GM19035 (cell line): ENCODE results near the gene NIPAL3.
"Not testable (repeated sequence)": the region's sequence is repeated elsewhere in the genome, so short reads cannot be mapped to it uniquely, and the experiment has no call there.

Source experiments
- ATAC-seq: cut with Tn5 transposase; IDR thresholded peaks from one replicate; pipeline ENCODE4 v1.9.1; 2021; ENCODE audit not compliant: unreplicated experiment

The NIPAL3 gene

DNA sequence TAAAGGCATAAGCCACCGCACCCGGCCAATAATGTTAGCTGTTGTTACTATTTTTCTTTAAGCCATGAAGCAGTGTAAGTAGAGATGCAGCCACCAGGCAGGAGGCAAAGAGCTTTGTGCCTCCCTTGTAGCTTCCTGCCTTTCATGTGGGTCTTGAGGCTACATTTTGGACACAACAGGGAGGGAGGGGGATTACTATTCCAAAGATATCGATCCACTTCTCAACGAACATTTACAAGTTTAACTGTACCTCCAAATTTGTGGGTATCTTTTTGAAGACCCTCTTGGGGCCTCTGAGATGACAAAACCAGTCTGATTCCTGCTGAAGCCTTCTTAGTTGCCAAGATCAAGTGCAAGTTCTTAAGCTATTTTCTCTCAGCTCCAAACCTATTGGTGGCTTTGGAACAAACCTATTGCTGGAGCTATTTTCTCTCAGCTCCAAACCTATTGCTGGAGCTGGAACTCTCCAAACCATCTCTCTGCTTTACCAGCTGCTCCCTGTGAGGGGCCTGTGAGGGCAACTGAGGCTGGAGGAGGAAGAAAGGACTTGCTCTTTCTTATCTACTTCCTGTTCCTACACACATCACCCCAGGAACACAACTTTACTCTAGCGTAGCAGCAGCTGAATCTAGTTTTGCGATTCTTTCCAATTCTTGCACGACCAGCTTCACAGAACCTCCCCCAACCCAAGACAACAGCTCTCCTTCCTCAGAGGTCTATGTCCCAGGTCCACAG is 70.9 kb downstream of the NIPAL3 start:
- ATAC-seq: no peak

DNA sequence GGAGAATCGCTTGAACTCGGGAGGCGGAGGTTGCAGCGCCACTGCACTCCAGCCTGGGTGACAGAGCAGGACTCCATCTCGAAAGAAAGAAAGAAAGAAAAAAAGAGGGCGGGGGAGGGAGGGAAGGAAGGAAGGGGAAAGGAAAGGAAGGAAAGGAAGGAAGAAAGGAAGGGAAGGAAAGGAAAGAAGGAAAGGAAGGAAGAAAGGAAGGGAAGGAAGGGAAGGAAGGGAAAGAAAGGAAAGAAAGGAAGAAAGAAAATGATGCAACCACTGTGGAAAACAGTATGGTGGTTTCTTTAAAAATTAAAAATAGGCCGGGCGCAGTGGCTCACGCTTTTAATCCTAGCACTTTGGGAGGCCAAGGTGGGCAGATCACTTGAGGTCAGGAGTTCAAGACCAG is 71.9 kb downstream of the NIPAL3 start:
- no peak for ATAC-seq

- not testable (repeated sequence) for ATAC-seq
Observed at GRCh38 chr1:24488159-24488558, 72.6 kb downstream of the NIPAL3 start.

DNA sequence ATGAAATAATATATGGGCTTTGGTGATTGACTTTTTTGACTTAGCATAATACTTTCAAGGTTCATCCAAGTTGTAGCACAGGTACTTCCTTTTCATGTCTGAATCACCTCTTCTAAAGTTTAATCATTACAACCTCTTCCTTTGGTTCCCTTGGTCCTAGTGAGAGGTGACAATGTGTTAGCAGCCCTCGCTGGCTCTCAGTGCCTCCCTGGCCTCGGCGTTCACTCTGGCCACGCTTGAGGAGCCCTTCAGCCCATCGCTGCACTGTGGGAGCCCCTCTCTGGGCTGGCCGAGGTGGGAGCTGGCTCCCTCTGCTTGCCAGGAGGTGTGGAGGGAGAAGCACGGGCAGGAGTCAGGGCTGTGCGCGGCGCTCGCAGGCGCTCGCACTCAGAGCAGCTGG is 74.1 kb downstream of the NIPAL3 start:
- ATAC-seq: no peak

GRCh38 chr1:24490101-24490781 is 74.6 kb downstream of the NIPAL3 start:
- ATAC-seq: no peak

GRCh38 chr1:24491577-24492360 is 76.2 kb downstream of the NIPAL3 start:
- no peak for ATAC-seq

GRCh38 chr1:24492935-24493334 is 77.3 kb downstream of the NIPAL3 start:
- ATAC-seq: not testable (repeated sequence)

GRCh38 chr1:24493785-24494184 is 78.2 kb downstream of the NIPAL3 start:
- ATAC-seq: no peak

GRCh38 chr1:24498589-24498988 is 83.0 kb downstream of the NIPAL3 start:
- no peak for ATAC-seq

- ATAC-seq: no peak
Observed at GRCh38 chr1:24500448-24501048, 84.9 kb downstream of the NIPAL3 start.

- no peak for ATAC-seq
Observed at GRCh38 chr1:24501371-24502064, 85.9 kb downstream of the NIPAL3 start.

GRCh38 chr1:24502065-24502708 is 86.6 kb downstream of the NIPAL3 start:
- peak; percentile 37 for ATAC-seq

- peak; percentile 73 for ATAC-seq
Observed at GRCh38 chr1:24502709-24503058, 87.1 kb downstream of the NIPAL3 start, which contains the start of gene RCAN3. Gene RCAN3, plus strand, starts transcription at chr1:24502836. Its CDS starts 11,537 bp downstream, at chr1:24514373.

DNA sequence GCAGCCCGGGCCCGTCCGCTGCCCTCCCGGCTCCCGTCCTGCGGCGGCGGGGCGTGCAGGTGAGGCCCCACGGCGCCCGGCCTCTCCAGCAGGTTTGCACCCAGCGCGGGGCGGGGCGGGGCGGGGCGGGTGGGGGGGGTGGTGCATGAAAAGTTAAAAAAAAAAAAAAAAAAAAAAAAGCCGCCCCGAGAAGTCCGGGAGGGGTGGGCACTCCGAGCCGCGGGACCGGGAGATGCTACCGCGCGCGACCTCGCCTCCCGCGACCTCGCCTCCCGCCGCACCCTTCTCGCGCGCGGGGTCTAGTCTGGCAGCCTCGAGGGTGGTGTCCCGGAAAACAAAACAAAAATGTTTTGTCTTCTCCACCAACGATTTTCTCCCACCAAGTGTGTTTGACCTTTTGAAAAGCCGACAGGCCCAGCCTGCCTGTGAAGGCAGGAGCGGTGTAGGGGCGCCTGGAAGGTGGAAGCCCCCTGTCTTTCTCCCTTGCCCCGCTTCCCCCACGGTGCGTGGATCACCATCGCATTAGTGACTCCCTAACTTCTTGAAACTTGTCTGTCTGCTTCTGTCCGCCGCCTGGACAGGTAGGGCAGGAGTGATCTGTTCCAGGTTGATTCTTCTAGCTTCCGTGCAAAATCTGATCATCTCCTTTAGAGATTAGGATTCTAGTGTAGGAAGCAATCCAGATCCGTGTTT is 87.6 kb downstream of the NIPAL3 start:
- no peak for ATAC-seq

DNA sequence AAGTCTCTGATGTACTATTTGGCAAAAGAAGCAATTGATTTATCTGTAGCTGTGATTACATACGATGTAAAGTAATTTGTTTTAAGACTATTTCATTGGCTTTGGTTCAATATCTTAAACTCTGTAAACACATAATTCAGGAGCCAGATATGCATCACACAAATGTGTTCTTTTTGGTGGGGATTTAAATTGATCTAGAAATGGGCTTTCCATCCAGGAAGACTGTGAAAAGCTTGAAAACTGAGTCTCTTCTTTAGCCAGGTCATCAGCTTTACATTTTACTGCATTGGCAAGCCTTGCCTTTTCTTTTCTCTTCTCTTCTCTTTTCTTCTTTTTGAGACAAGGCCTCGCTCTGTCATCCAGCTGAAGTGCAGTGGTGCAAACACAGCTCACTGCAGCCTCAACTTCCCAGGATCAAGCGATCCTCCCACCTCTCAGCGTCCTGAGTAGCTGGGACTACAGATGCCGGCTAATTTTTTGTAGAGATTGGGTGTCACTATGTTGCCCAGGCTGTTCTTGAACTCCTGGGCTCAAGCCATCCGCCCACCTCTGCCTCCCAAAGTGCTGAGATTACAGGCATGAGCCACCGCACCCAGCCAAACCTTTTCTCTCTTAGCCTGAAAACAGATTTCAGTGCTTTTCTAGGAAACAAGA is 88.4 kb downstream of the NIPAL3 start:
- ATAC-seq: no peak

- ATAC-seq: no peak
Observed at GRCh38 chr1:24504560-24504959, 89.0 kb downstream of the NIPAL3 start.

DNA sequence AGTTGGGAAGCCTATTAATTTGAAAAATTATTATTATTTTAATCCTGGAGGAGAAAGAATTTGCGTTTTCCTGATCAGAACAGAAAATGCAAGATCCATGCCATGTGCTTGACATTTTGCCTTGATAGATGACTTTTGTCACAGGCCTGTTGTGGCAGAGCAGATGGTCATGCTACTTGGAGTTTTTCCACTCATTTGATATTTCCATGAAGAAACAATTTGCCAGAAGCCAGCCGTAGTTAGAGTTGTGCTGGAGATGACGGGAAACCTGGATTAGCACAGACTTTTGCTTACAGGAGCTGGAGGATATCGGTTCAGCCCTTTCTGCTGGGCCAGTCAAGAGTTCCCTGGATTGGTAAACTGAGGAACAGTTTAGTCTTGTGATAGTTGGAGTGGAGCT is 90.2 kb downstream of the NIPAL3 start:
- no peak for ATAC-seq

GRCh38 chr1:24506691-24507381 is 91.2 kb downstream of the NIPAL3 start:
- no peak for ATAC-seq

DNA sequence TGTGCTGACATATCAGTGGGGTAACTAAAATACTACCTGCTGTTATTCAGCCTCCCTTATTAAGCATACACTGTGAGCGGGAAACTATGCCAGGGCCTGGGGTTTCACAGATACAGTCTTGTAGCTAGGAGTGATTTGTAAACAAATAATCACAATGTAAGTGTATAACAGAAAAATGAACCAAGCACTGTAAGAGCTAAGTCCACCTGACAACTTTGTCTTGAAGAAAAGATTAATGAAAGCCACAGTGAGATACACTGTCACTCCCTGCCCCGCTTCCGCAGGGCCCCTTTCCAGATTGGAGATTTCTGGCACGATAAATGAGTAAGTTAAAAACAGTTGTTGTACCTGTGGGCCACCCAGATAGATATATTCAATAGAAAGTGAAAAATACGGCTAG is 91.8 kb downstream of the NIPAL3 start:
- ATAC-seq: no peak
